Prostate gland (tissue), 2 donors: ENCODE measurements around the gene UMODL1.

Experiments
- POLR2A ChIP-seq: fragments of 450-650 bp; IDR thresholded peaks from one replicate; pipeline ENCODE4 v1.6.1; 2016; ENCODE audit warnings: antibody characterized with exemption, mild to moderate bottlenecking
- POLR2AphosphoS5 ChIP-seq: sonication (generic); formaldehyde crosslinking; IDR thresholded peaks from one replicate; pipeline ENCODE4 v1.6.1; 2017; ENCODE audit warnings: antibody characterized with exemption
- TF ChIP-seq, protein P1 (sequence below), 4 experiments: fragments of 200-600 bp in 2 of 4; fragments of 450-650 bp in 2 of 4; sonication (generic) in 2 of 4; IDR thresholded peaks; 1 replicate in 3 of 4; 2 replicates in 1 of 4; pipeline ENCODE4 v1.5.1; 2016 to 2019; ENCODE audit warnings: antibody characterized with exemption in 4 of 4, mild to moderate bottlenecking in 2 of 4, moderate library complexity in 2 of 4

DNA sequence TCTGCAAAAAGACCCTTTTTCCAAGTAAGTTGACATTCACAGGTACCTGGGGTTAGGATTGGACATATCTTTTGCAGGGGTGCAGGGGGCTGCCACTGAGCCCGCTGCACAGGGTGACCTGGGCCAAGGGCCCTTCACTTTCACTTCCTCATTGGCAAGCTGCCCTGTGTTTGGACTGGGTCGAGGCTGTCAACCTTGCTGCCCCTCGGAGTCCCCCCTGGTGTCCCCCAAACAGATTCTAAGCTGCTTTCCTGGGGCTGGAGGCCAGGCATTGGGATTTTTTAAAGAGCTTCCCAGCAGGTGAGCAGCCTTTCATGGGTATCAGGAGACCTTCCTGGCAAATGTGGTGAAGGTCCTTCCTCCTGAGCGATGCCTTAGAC is 7.9 kb upstream of the UMODL1 start:
- TF ChIP-seq, protein P1, sequence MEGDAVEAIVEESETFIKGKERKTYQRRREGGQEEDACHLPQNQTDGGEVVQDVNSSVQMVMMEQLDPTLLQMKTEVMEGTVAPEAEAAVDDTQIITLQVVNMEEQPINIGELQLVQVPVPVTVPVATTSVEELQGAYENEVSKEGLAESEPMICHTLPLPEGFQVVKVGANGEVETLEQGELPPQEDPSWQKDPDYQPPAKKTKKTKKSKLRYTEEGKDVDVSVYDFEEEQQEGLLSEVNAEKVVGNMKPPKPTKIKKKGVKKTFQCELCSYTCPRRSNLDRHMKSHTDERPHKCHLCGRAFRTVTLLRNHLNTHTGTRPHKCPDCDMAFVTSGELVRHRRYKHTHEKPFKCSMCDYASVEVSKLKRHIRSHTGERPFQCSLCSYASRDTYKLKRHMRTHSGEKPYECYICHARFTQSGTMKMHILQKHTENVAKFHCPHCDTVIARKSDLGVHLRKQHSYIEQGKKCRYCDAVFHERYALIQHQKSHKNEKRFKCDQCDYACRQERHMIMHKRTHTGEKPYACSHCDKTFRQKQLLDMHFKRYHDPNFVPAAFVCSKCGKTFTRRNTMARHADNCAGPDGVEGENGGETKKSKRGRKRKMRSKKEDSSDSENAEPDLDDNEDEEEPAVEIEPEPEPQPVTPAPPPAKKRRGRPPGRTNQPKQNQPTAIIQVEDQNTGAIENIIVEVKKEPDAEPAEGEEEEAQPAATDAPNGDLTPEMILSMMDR (IDR thresholded peaks at IDR 0.05): no peak
- TF ChIP-seq POLR2AphosphoS5: no peak
- no peak for TF ChIP-seq POLR2A
